ENCODE data around the gene VANGL2.

DNA sequence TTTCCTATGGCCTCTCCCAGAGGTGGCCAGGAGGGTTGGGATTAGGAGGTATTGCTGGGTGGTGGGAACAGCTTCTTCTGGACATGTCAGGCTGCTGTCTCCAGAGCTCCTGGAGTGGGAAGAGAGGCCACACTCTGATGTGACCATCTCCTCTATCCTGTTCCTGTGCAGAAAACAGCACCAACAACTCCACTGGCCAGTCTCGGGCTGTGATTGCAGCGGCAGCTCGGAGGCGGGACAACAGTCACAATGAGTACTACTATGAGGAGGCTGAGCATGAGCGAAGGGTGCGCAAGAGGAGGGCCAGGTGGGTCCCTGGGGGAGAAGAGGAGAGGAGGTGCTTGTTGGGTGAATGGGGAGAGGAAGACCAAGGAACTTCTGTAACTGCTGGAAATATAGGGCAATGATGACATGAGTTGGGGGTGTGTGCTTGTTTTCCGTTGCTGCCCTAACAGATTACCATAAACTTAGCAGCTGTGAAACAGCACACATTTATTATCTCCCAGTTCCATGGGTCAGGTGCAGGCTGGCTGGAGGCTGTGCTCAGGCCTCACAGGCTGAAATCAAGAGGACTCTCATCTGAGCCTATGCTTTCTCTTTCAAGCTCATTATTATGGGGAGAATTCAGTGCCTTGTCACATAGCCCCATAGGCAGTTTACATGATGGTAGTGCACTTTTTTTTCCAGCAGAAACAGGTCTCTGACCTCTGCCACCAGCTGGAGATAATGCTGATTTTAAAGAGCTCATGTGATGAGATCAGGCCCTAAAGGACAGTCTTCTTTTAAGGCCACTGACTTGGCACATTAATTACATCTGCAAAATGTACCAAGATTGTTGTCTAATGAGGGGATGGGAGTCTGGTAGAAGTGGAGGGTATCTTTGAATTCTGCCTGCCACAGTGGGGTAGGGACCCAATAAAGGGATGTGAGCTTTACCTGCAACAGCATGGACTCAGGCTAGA lies 20.8 kb downstream of the VANGL2 start:
- TF ChIP-seq, protein P1, sequence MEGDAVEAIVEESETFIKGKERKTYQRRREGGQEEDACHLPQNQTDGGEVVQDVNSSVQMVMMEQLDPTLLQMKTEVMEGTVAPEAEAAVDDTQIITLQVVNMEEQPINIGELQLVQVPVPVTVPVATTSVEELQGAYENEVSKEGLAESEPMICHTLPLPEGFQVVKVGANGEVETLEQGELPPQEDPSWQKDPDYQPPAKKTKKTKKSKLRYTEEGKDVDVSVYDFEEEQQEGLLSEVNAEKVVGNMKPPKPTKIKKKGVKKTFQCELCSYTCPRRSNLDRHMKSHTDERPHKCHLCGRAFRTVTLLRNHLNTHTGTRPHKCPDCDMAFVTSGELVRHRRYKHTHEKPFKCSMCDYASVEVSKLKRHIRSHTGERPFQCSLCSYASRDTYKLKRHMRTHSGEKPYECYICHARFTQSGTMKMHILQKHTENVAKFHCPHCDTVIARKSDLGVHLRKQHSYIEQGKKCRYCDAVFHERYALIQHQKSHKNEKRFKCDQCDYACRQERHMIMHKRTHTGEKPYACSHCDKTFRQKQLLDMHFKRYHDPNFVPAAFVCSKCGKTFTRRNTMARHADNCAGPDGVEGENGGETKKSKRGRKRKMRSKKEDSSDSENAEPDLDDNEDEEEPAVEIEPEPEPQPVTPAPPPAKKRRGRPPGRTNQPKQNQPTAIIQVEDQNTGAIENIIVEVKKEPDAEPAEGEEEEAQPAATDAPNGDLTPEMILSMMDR (IDR thresholded peaks at IDR 0.05; ENCODE audit: control extremely low read depth in 1 of 3, insufficient read depth in 1 of 3, low read depth in 1 of 3, low read length in 3 of 3): no peak
- TF ChIP-seq, protein P2, sequence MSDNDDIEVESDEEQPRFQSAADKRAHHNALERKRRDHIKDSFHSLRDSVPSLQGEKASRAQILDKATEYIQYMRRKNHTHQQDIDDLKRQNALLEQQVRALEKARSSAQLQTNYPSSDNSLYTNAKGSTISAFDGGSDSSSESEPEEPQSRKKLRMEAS (IDR thresholded peaks at IDR 0.05): no peak
- TF ChIP-seq, protein P3, sequence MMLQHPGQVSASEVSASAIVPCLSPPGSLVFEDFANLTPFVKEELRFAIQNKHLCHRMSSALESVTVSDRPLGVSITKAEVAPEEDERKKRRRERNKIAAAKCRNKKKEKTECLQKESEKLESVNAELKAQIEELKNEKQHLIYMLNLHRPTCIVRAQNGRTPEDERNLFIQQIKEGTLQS (IDR thresholded peaks at IDR 0.05; ENCODE audit: insufficient read depth, low read depth, low read length): no peak
- TF ChIP-seq SUZ12 (IDR thresholded peaks at IDR 0.05; ENCODE audit: low read length) (no peak), SP1 (IDR thresholded peaks at IDR 0.05; ENCODE audit: low read depth, low read length) (no peak), RBBP5 (IDR thresholded peaks at IDR 0.05; ENCODE audit: borderline replicate concordance, low read depth, low read length) (no peak), EGR1 (IDR thresholded peaks at IDR 0.05; ENCODE audit: borderline replicate concordance, low read depth, low read length) (no peak), CREB1 (IDR thresholded peaks at IDR 0.05) (no peak)
